Loucy (cell line): ENCODE results near the gene EXOC3L4.

ENCODE experiments used
- H2AFZ ChIP-seq: fragments of 200-600 bp; sonication (generic); 2 replicates; pipeline ENCODE4 v1.6.0; 2016; ENCODE audit warnings: antibody characterized with exemption, mild to moderate bottlenecking, low read length, moderate library complexity
- H3F3A ChIP-seq: fragments of 200-600 bp; 2 replicates; pipeline ENCODE4 v1.6.0; 2016; ENCODE audit warnings: antibody characterized with exemption, low read depth, mild to moderate bottlenecking
- H3K27me3 ChIP-seq: fragments of 200-600 bp; sonication (generic); 2 replicates; pipeline ENCODE4 v1.6.1; 2014; ENCODE audit warnings: low read length, mild to moderate bottlenecking; ENCODE audit not compliant: insufficient read depth, poor library complexity, severe bottlenecking
- H3K36me3 ChIP-seq: fragments of 200-600 bp; sonication (generic); 2 replicates; pipeline ENCODE4 v1.6.1; 2016; ENCODE audit warnings: low read length; ENCODE audit not compliant: insufficient read depth
- H3K4me1 ChIP-seq: fragments of 200-600 bp; sonication (generic); 2 replicates; pipeline ENCODE4 v1.5.1; 2014; ENCODE audit warnings: low read length, mild to moderate bottlenecking; ENCODE audit not compliant: insufficient read depth, poor library complexity, severe bottlenecking
- H3K4me2 ChIP-seq: fragments of 200-600 bp; sonication (generic); 2 replicates; pipeline ENCODE4 v1.6.0; 2014; ENCODE audit warnings: antibody characterized with exemption, low read length, low read depth, mild to moderate bottlenecking; ENCODE audit not compliant: poor library complexity, severe bottlenecking
- H3K4me3 ChIP-seq: fragments of 200-600 bp; sonication (generic); 2 replicates; pipeline ENCODE4 v1.5.1; 2014; ENCODE audit warnings: low read length, mild to moderate bottlenecking, mixed read lengths; ENCODE audit not compliant: poor library complexity, severe bottlenecking
- H3K79me2 ChIP-seq: fragments of 200-600 bp; sonication (generic); 2 replicates; pipeline ENCODE4 v1.6.1; 2014; ENCODE audit warnings: low read length; ENCODE audit not compliant: insufficient read depth
- H3K9ac ChIP-seq: fragments of 200-600 bp; sonication (generic); 2 replicates; pipeline ENCODE4 v1.6.0; 2014; ENCODE audit warnings: mild to moderate bottlenecking, low read depth, low read length, moderate library complexity; ENCODE audit not compliant: poor library complexity, severe bottlenecking
- H3K9me2 ChIP-seq: fragments of 200-600 bp; sonication (generic); replicated peaks from 2 replicates; pipeline ENCODE4 v1.6.1; 2016; ENCODE audit warnings: low read depth, low read length, mixed read lengths
- H3K9me3 ChIP-seq: fragments of 200-600 bp; sonication (generic); 2 replicates; pipeline ENCODE4 v1.6.1; 2014; ENCODE audit warnings: mild to moderate bottlenecking, antibody characterized with exemption, low read length, low read depth; ENCODE audit not compliant: insufficient read depth
- H4K20me1 ChIP-seq: fragments of 200-600 bp; sonication (generic); 2 replicates; pipeline ENCODE4 v1.6.0; 2014; ENCODE audit warnings: antibody characterized with exemption, low read length, mild to moderate bottlenecking; ENCODE audit not compliant: insufficient read depth, poor library complexity, severe bottlenecking
- CTCF ChIP-seq: fragments of 200-600 bp; sonication (generic); conservative IDR thresholded peaks from 2 replicates; pipeline ENCODE4 v1.5.1; 2014; ENCODE audit warnings: mild to moderate bottlenecking, antibody characterized with exemption, low read length
- EZH2phosphoT487 ChIP-seq: fragments of 200-600 bp; IDR thresholded peaks from 2 replicates; pipeline ENCODE4 v1.6.1; 2018; ENCODE audit warnings: antibody characterized with exemption, mild to moderate bottlenecking, moderate library complexity, borderline replicate concordance

EXOC3L4 gene

GRCh38 chr14:103093856-103094405 is 594 bp upstream of the EXOC3L4 start:
- TF ChIP-seq EZH2phosphoT487 (no peak), CTCF (no peak)
- H3K9me2 ChIP-seq = no peaks in the 10 kb centered on the region
- no peak overlapping the region for H3K4me3 ChIP-seq
- H3K79me2 ChIP-seq = no peaks in the 10 kb centered on the region
- H2AFZ ChIP-seq = no peak overlapping the region
- no peaks in the 10 kb centered on the region for H4K20me1 ChIP-seq
- H3K9ac ChIP-seq = no peak overlapping the region
- no peaks in the 10 kb centered on the region for H3K36me3 ChIP-seq
- no peak overlapping the region for H3K4me2 ChIP-seq
- no peaks in the 10 kb centered on the region for H3F3A ChIP-seq
- H3K27me3 ChIP-seq = no peaks in the 10 kb centered on the region
- H3K9me3 ChIP-seq = no peaks in the 10 kb centered on the region
- H3K4me1 ChIP-seq = peaks cover 4% of the 10 kb centered on the region

GRCh38 chr14:103095210-103095778 is 769 bp downstream of the EXOC3L4 start:
- no peaks in the 10 kb centered on the region for H3K9me2 ChIP-seq
- H3K4me1 ChIP-seq = peaks cover 4% of the 10 kb centered on the region
- no peak overlapping the region for H3K4me2 ChIP-seq
- no peak overlapping the region for H3K9ac ChIP-seq
- H4K20me1 ChIP-seq = no peaks in the 10 kb centered on the region
- H2AFZ ChIP-seq = no peak overlapping the region
- H3K79me2 ChIP-seq = no peaks in the 10 kb centered on the region
- H3K27me3 ChIP-seq = no peaks in the 10 kb centered on the region
- no peaks in the 10 kb centered on the region for H3K36me3 ChIP-seq
- no peaks in the 10 kb centered on the region for H3F3A ChIP-seq
- TF ChIP-seq EZH2phosphoT487 (no peak), CTCF (no peak)
- no peak overlapping the region for H3K4me3 ChIP-seq
- H3K9me3 ChIP-seq = no peaks in the 10 kb centered on the region

GRCh38 chr14:103096387-103096786 is 1.9 kb downstream of the EXOC3L4 start:
- no peaks in the 10 kb centered on the region for H3K4me1 ChIP-seq
- no peak overlapping the region for H3K4me2 ChIP-seq
- H3K79me2 ChIP-seq = no peaks in the 10 kb centered on the region

More at GRCh38 chr14:103096387-103096786, 1.9 kb downstream of the EXOC3L4 start:
- Histone ChIP-seq H3K27me3 (no peaks in the 10 kb centered on the region), H3K4me3 (no peak overlapping the region), H3K9me2 (no peaks in the 10 kb centered on the region), H3F3A (no peaks in the 10 kb centered on the region), H3K9ac (no peak overlapping the region), H3K9me3 (no peaks in the 10 kb centered on the region), H2AFZ (no peak overlapping the region), H3K36me3 (no peaks in the 10 kb centered on the region), H4K20me1 (no peaks in the 10 kb centered on the region)
- TF ChIP-seq EZH2phosphoT487 = no peak
- no peak for TF ChIP-seq CTCF
